A549 (cell line): ENCODE results near the gene CACNA1C. TPM values are rescaled to one million over a fixed set of nuclear protein-coding genes. Genes with fewer than 3 reads are reported as not detected.

Source experiments
- ATAC-seq, 2 experiments: fragments of 200-7000 bp in 1 of 2; fragments of >200 bp in 1 of 2; cut with Nextera tagmentation in 1 of 2; cut with Tn5 transposase in 1 of 2; 3 replicates each; pipeline versions ENCODE4 v1.8.0 to v1.9.1; 2018 to 2020; ENCODE audit warnings: mild to moderate bottlenecking in 1 of 2, moderate library complexity in 1 of 2
- CTCF ChIA-PET: fragments of 300-600 bp; sonication (Branson Sonifier 250); formaldehyde crosslinking; extraction: SDS; loops from one replicate; lab custom pipeline; 2021; ENCODE audit warnings: antibody characterized with exemption, inconsistent platforms; lab: Yijun Ruan, JAX
- POLR2A ChIA-PET: fragments of 350-600 bp; formaldehyde crosslinking; extraction: SDS; loops from one replicate; lab custom pipeline; 2021; ENCODE audit warnings: antibody characterized with exemption, inconsistent platforms; lab: Yijun Ruan, JAX
- DNase-seq, 2 experiments: peaks; one replicate each; pipeline versions ENCODE4 v3.0.0 to v3.0.0-alpha.2; 2011 to 2016; ENCODE audit warnings: low read depth in 1 of 2, low spot score in 1 of 2
- FAIRE-seq: peaks from 2 replicates; lab custom pipeline; 2011; peaks lifted over from hg19 to GRCh38; lab: Jason Lieb, UNC
- H3K27ac ChIP-seq, 2 experiments: fragments of >200 bp; sonication (Bioruptor Twin); formaldehyde crosslinking; 3 replicates each; pipeline ENCODE4 v1.5.1; 2016 to 2017
- H3K4me1 ChIP-seq: fragments of >200 bp; sonication (Bioruptor Twin); formaldehyde crosslinking; 3 replicates; pipeline ENCODE4 v1.6.1; 2016
- H3K4me2 ChIP-seq: fragments of >200 bp; sonication (Bioruptor Twin); formaldehyde crosslinking; 3 replicates; pipeline ENCODE4 v1.6.1; 2016
- H3K4me3 ChIP-seq: fragments of >200 bp; sonication (Bioruptor Twin); formaldehyde crosslinking; 3 replicates; pipeline ENCODE4 v1.5.1; 2016
- H3K9me3 ChIP-seq: fragments of >200 bp; sonication (Bioruptor Twin); formaldehyde crosslinking; 3 replicates; pipeline ENCODE4 v1.6.1; 2016
- ATOH8 ChIP-seq: fragments of 250-450 bp; sonication (Bioruptor Pico); IDR thresholded peaks from 2 replicates; pipeline ENCODE4 v1.5.0; 2020; ENCODE audit warnings: low read depth, mild to moderate bottlenecking, moderate library complexity
- BHLHE40 ChIP-seq: IDR thresholded peaks from 2 replicates; pipeline ENCODE4 v1.6.1; 2012; ENCODE audit warnings: low read depth, low read length, inconsistent platforms
- CEBPB ChIP-seq, 2 experiments: fragments of >200 bp in 1 of 2; sonication (Bioruptor Twin) in 1 of 2; formaldehyde crosslinking in 1 of 2; IDR thresholded peaks; 2 replicates each; pipeline ENCODE4 v1.6.1; 2012 to 2016
- CHD2 ChIP-seq: fragments of 150-350 bp; IDR thresholded peaks from 2 replicates; pipeline ENCODE4 v1.6.1; 2014; ENCODE audit warnings: low read length; ENCODE audit not compliant: partially characterized antibody
- CTCF ChIP-seq: fragments of >200 bp; sonication (Bioruptor Twin); formaldehyde crosslinking; IDR thresholded peaks from 3 replicates; pipeline ENCODE4 v1.5.1; 2016
- ESRRA ChIP-seq: fragments of 150-350 bp; IDR thresholded peaks from 2 replicates; pipeline ENCODE4 v1.6.1; 2014; ENCODE audit warnings: mild to moderate bottlenecking, low read length, borderline replicate concordance
- FOSB ChIP-seq: fragments of 250-450 bp; sonication (Bioruptor Pico); IDR thresholded peaks from 2 replicates; pipeline ENCODE4 v1.5.0; 2020; ENCODE audit warnings: mild to moderate bottlenecking, moderate library complexity
- HOXB5 ChIP-seq: fragments of 250-450 bp; sonication (Bioruptor Pico); IDR thresholded peaks from 2 replicates; pipeline ENCODE4 v1.5.0; 2020; ENCODE audit warnings: mild to moderate bottlenecking, moderate library complexity
- NPAS2 ChIP-seq: fragments of 250-450 bp; sonication (Bioruptor Pico); IDR thresholded peaks from 2 replicates; pipeline ENCODE4 v1.8.0; 2022; ENCODE audit warnings: mild to moderate bottlenecking, moderate library complexity, borderline replicate concordance
- RARB ChIP-seq: fragments of 250-450 bp; sonication (Bioruptor Pico); IDR thresholded peaks from 2 replicates; pipeline ENCODE4 v1.8.0; 2021; ENCODE audit warnings: mild to moderate bottlenecking, moderate library complexity
- WGBS: methylation state at CpG from one replicate; pipeline ENCODE4 v1.1.6; 2017; ENCODE audit errors: missing lambda C conversion rate; 5-methylcytosine and 5-hydroxymethylcytosine counted together
- polyA plus RNA-seq, 4 experiments: library from polyadenylated mRNA; depleted of rRNA in 3 of 4; stranded (reverse); fragments of >200 nt; fragmentation: RNase III in 1 of 4; extraction: RNeasy Plus Mini Kit Qiagen cat#74134 plus additional on column Dnase treatment in 1 of 4; gene quantifications; 2 replicates in 3 of 4; 3 replicates in 1 of 4; pipeline ENCODE4 v1.2.3, GENCODE V29; 2011 to 2017
- TF ChIP-seq, protein P1 (sequence below): IDR thresholded peaks from 2 replicates; pipeline ENCODE4 v1.6.1; 2012
- TF ChIP-seq, protein P2 (sequence below): fragments of >200 bp; sonication (Bioruptor Twin); formaldehyde crosslinking; IDR thresholded peaks from 3 replicates; pipeline ENCODE4 v1.6.1; 2016

Gene CACNA1C
- polyA plus RNA-seq, 2 of the 4 experiments (the other 2 are of a cell fraction), result not detected

- TF ChIP-seq CTCF, result no peak
These were observed 243.2 kb downstream of the CACNA1C start (continued) for GRCh38 chr12:2295941-2296461.

GRCh38 chr12:2297004-2297403 is 244.2 kb downstream of the CACNA1C start:
- FAIRE-seq (no peak), ATAC-seq (no peak; a peak in 1 of 6 replicates), DNase-seq (no peak)
- H3K4me2 ChIP-seq, result no peak overlapping the region
- 8% methylated on average over 6 of the region's 6 CpGs for WGBS
- no peaks in the 10 kb centered on the region for H3K9me3 ChIP-seq
- no peak overlapping the region for H3K4me3 ChIP-seq
- ChIA-PET CTCF (interaction anchor here (1.4 kb wide), 1 partner anchor 12 kb away, joined by 4 read pairs; no protein-coding TSS in a partner anchor), POLR2A (no interaction called here)
- H3K4me1 ChIP-seq, result no peaks in the 10 kb centered on the region
- H3K27ac ChIP-seq, result no peak overlapping the region
- TF ChIP-seq HOXB5 (no peak), ATOH8 (CRISPR knock-in tag) (no peak), BHLHE40 (no peak), CHD2 (no peak)
- TF ChIP-seq, protein P1, sequence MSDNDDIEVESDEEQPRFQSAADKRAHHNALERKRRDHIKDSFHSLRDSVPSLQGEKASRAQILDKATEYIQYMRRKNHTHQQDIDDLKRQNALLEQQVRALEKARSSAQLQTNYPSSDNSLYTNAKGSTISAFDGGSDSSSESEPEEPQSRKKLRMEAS, result no peak
- TF ChIP-seq, protein P2, sequence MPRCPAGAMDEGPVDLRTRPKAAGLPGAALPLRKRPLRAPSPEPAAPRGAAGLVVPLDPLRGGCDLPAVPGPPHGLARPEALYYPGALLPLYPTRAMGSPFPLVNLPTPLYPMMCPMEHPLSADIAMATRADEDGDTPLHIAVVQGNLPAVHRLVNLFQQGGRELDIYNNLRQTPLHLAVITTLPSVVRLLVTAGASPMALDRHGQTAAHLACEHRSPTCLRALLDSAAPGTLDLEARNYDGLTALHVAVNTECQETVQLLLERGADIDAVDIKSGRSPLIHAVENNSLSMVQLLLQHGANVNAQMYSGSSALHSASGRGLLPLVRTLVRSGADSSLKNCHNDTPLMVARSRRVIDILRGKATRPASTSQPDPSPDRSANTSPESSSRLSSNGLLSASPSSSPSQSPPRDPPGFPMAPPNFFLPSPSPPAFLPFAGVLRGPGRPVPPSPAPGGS, result no peak
- TF ChIP-seq, all 56 proteins: peak for 0

GRCh38 chr12:2297658-2298057 is 244.9 kb downstream of the CACNA1C start:
- FAIRE-seq (no peak), ATAC-seq (no peak), DNase-seq (no peak)
- TF ChIP-seq FOSB (no peak), HOXB5 (no peak), ESRRA (no peak), NPAS2 (CRISPR knock-in tag) (no peak)
- Histone ChIP-seq H3K4me1 (no peaks in the 10 kb centered on the region), H3K9me3 (no peaks in the 10 kb centered on the region), H3K27ac (no peak overlapping the region), H3K4me3 (no peak overlapping the region), H3K4me2 (no peak overlapping the region)
- WGBS, result 16% methylated on average over 4 of the region's 4 CpGs
- CTCF ChIA-PET, result no interaction called here
- POLR2A ChIA-PET, result no interaction called here

DNA sequence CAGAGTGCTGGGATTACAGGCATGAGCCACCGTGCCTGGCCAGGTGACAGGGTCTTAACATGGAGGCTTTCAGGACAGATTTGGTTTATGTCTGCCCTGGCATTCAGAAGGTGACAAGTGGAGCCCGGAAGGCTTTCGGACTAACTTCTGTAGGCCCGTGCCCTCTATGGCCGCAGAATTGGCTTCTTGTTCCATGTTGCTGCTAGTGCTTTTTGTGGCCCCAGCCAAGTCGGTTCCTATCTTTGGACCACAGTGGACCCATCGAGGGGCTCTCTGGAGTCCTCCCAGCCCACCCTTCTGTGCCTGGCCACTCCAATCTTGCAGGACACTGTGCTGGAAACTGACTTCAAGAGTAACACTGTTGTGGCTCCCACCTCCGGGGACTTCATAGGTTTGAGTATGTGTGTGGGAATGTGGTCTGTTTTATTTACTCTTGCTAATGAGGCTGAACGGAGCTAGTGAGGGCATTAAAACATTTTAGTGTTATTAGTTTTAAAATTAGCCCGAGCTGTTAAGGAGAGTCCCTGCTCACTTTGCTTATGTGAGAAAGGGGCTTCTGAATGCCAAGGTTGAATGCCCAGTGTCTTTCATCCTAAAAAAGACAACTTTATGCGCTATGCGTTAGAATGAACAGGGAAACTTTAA is 245.9 kb downstream of the CACNA1C start:
- Histone ChIP-seq H3K4me3 (no peak overlapping the region), H3K27ac (no peak overlapping the region), H3K9me3 (no peaks in the 10 kb centered on the region), H3K4me1 (no peaks in the 10 kb centered on the region), H3K4me2 (no peak overlapping the region)
- FAIRE-seq (no peak), DNase-seq (no peak), ATAC-seq (no peak)
- WGBS, result 57% methylated on average over 12 of the region's 12 CpGs
- CTCF ChIA-PET, result interaction anchor here (1.8 to 2.4 kb wide), 2 partner anchors 8 to 424 kb away, joined by 3 to 18 read pairs; no protein-coding TSS in a partner anchor
- POLR2A ChIA-PET, result no interaction called here
- TF ChIP-seq CEBPB (IDR thresholded peaks at IDR 0.05), result no peak

DNA sequence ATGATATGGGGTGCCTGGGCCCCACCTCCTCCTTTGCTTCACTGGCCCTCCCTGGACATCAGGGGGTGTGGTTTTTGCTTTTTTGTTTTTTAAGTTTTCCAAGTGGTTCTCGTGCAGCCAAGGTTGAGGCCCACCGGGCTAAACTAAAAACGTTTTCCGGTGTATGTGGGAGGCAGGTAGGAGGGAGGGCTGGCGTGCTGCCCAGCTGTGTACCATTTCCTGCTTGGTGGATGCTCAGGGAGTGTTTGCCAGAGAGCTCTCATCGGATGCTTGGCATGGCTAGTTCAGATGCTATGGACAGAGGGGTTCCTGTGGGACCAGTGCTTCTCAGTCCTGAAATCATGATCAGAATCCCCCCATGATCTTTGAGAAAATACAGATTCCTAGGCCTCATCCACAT is 246.4 kb downstream of the CACNA1C start:
- Histone ChIP-seq H3K4me1 (no peaks in the 10 kb centered on the region), H3K9me3 (no peaks in the 10 kb centered on the region), H3K4me3 (no peak overlapping the region), H3K4me2 (no peak overlapping the region), H3K27ac (no peak overlapping the region)
- CTCF ChIA-PET, result interaction anchor here (1.0 to 2.4 kb wide), 3 partner anchors 8 to 425 kb away, joined by 3 to 18 read pairs (median 3); no protein-coding TSS in a partner anchor
- no peak for DNase-seq
- TF ChIP-seq RARB (CRISPR knock-in tag), result no peak
- POLR2A ChIA-PET, result no interaction called here
- FAIRE-seq, result no peak
- WGBS, result 30% methylated on average over 6 of the region's 6 CpGs
- no peak for ATAC-seq
